Esophagus squamous epithelium (tissue), 4 donors: ENCODE data around the gene PRRC2B.
A peak's percentile ranks its signal among the peaks of the same experiment; 100 is the strongest.

Experiments used
- POLR2A ChIP-seq, 4 donors: fragments of 450-650 bp; IDR thresholded peaks; one replicate each; pipeline ENCODE4 v1.6.1; 2017; ENCODE audit warnings: antibody characterized with exemption in 4 of 4, mild to moderate bottlenecking in 4 of 4, moderate library complexity in 3 of 4
- TF ChIP-seq, protein P1 (sequence below), 6 experiments: fragments of 450-650 bp in 4 of 6; fragments of 200-600 bp in 2 of 6; sonication (generic) in 2 of 6; IDR thresholded peaks; one replicate each; pipeline ENCODE4 v1.5.1; 2016 to 2019; ENCODE audit warnings: antibody characterized with exemption in 6 of 6, mild to moderate bottlenecking in 4 of 6, moderate library complexity in 4 of 6

GRCh38 chr9:131475956-131476776, 82.3 kb downstream of the PRRC2B start:
- TF ChIP-seq, protein P1, sequence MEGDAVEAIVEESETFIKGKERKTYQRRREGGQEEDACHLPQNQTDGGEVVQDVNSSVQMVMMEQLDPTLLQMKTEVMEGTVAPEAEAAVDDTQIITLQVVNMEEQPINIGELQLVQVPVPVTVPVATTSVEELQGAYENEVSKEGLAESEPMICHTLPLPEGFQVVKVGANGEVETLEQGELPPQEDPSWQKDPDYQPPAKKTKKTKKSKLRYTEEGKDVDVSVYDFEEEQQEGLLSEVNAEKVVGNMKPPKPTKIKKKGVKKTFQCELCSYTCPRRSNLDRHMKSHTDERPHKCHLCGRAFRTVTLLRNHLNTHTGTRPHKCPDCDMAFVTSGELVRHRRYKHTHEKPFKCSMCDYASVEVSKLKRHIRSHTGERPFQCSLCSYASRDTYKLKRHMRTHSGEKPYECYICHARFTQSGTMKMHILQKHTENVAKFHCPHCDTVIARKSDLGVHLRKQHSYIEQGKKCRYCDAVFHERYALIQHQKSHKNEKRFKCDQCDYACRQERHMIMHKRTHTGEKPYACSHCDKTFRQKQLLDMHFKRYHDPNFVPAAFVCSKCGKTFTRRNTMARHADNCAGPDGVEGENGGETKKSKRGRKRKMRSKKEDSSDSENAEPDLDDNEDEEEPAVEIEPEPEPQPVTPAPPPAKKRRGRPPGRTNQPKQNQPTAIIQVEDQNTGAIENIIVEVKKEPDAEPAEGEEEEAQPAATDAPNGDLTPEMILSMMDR (IDR thresholded peaks at IDR 0.05): peak in 3 of 6 experiments; percentile 4 to 33 (median 29)
- TF ChIP-seq POLR2A (IDR thresholded peaks at IDR 0.05): no peak
